ENCODE results near the gene CUX1.

CUX1 gene

DNA sequence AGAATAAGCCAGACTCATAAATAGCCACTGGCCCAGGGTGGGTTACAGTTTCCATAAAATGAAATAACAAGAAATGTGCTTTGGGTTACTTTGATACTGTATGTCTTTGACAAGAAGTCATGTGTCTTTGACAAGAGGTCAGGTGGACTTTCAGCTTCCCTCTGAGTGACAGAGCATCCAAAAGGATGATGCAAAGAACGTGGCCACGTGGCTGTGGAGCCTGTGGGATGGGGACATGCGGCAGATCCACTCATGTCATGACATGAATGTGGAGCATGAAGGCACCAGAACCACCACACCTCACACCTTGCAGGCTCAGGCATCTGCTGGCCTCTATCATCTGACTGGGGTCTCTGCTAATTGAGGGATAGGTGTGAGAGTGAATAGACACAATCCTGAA, 37.1 kb upstream of the CUX1 start:
- no peak for DNase-seq (ENCODE audit: insufficient read length, low spot score)
- no peak for FAIRE-seq
- TF ChIP-seq POU2F2 (IDR thresholded peaks at IDR 0.05; ENCODE audit: low read depth, low read length), result no peak
- no peak for TF ChIP-seq TAF1 (IDR thresholded peaks at IDR 0.05; ENCODE audit: low read depth, low read length)
- TF ChIP-seq POLR2A (IDR thresholded peaks at IDR 0.05; ENCODE audit: low read depth, low read length), result no peak
- TF ChIP-seq POLR2AphosphoS5 (IDR thresholded peaks at IDR 0.05; ENCODE audit: low read depth, low read length), result no peak
- TF ChIP-seq PAX5 (IDR thresholded peaks at IDR 0.05; ENCODE audit: insufficient read depth, low read length, severe bottlenecking), result no peak
- no peak for TF ChIP-seq SPI1 (IDR thresholded peaks at IDR 0.05; ENCODE audit: low read depth, low read length)

DNA sequence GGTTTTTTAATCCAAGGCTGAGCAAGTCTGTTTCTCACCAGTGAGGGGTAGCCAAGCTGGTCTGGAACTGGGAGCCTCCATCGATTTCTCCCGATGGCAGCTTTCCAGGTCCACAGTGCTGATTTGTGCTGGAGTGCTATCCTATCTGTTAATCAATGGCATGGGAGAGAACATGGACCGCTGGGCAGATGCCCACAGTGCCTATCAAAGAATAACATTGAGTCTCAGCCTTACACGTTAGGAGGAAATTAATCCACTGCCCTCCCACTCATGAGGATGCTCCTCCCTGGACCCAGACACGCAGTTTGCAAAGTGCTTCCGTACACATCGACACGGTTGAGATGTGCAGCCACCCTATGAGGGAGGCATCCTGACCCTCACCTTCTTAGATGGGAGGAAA, 36.0 kb upstream of the CUX1 start:
- TF ChIP-seq TAF1 (IDR thresholded peaks at IDR 0.05; ENCODE audit: low read depth, low read length), result no peak
- no peak for TF ChIP-seq SPI1 (IDR thresholded peaks at IDR 0.05; ENCODE audit: low read depth, low read length)
- no peak for TF ChIP-seq POU2F2 (IDR thresholded peaks at IDR 0.05; ENCODE audit: low read depth, low read length)
- no peak for TF ChIP-seq POLR2AphosphoS5 (IDR thresholded peaks at IDR 0.05; ENCODE audit: low read depth, low read length)
- FAIRE-seq, result no peak
- DNase-seq (ENCODE audit: insufficient read length, low spot score), result no peak

DNA sequence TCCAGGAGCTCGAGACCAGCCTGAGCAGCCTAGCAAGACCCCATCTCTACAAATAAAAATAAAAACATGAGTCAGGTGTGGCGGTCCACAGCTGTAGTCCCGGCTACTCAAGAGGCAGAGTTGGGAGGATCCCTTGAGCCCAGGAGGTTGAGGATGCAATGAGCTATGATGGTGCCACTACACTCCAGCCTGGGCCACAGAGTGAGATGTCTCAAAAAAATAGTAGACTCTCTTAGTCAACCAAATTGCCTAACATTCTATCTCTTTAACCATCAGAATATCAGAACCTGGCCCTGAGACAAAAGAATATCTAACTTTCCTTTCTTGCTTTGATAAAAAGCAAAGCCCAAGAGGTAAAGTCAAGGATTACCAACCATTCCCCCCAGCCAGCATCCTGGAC, 35.0 kb upstream of the CUX1 start:
- TF ChIP-seq SPI1 (IDR thresholded peaks at IDR 0.05; ENCODE audit: low read depth, low read length) (no peak), TAF1 (IDR thresholded peaks at IDR 0.05; ENCODE audit: low read depth, low read length) (no peak), POU2F2 (IDR thresholded peaks at IDR 0.05; ENCODE audit: low read depth, low read length) (no peak), PAX5 (IDR thresholded peaks at IDR 0.05; ENCODE audit: insufficient read depth, low read length, severe bottlenecking) (no peak), POLR2A (IDR thresholded peaks at IDR 0.05; ENCODE audit: low read depth, low read length) (no peak), POLR2AphosphoS5 (IDR thresholded peaks at IDR 0.05; ENCODE audit: low read depth, low read length) (no peak)
- DNase-seq (ENCODE audit: insufficient read length, low spot score) (no peak), FAIRE-seq (no peak)

DNA sequence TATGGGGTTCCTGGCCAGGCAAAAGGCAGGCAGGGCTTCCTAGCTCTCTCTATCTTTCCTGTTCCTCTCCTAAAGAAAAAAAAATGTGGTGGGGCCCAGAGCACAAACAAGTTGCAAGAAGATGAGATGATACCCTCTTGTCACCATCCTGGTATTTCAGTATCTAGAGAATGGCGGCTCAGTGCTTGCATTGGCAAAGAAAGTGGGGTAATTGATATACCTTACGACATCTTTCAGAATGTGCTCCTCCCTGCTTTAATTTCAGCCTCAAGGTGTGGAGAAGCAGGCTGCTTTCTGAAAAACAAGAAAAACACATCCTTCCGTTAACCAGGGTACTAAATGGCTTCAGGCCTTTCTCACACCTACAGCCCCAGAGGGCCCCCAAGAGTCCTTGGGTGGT, 34.5 kb upstream of the CUX1 start:
- TF ChIP-seq POLR2AphosphoS5 (IDR thresholded peaks at IDR 0.05; ENCODE audit: low read depth, low read length) (no peak), SPI1 (IDR thresholded peaks at IDR 0.05; ENCODE audit: low read depth, low read length) (no peak), PAX5 (IDR thresholded peaks at IDR 0.05; ENCODE audit: insufficient read depth, low read length, severe bottlenecking) (no peak), TAF1 (IDR thresholded peaks at IDR 0.05; ENCODE audit: low read depth, low read length) (no peak)
- DNase-seq (ENCODE audit: insufficient read length, low spot score) (no peak), FAIRE-seq (no peak)

DNA sequence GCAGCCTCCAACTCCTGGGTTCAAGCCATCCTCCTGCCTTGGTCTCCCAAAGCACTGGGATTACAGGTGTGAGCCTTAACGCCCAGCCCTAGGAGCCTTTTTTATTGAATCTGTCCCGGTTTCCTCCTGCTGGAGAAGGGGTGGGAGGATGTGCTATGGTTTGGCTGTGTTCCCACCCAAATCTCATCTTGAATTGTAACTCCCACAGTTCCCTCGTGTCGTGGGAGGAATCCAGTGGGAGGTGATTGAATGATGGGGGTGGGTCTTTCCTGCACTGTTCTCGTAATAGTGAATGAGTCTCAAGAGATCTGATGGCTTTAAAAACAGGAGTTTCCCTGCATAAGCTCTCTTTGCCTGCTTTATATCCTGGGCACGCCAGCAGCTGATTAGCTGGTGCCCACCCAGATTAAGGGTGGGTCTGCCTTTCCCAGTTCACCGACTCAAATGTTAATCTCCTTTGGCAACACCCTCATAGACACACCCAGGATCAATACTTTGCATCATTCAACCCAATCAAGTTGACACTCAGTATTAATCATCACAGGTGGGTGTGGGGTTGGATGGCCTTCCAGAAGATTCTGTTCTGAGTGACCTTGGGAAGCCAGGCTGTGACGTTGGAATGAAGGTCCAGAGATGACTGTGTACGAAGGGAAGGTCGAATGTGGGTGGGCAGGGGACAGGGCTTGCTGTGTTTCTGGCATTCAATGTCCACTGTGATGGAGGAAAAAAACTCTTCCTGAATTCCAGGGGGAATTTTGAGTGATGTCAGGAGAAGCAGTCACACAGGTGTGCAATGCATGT, 33.8 kb upstream of the CUX1 start:
- no peak for TF ChIP-seq SPI1 (IDR thresholded peaks at IDR 0.05; ENCODE audit: low read depth, low read length)
- TF ChIP-seq POLR2A (IDR thresholded peaks at IDR 0.05; ENCODE audit: low read depth, low read length), result no peak
- TF ChIP-seq PAX5 (IDR thresholded peaks at IDR 0.05; ENCODE audit: insufficient read depth, low read length, severe bottlenecking), result no peak
- TF ChIP-seq POLR2AphosphoS5 (IDR thresholded peaks at IDR 0.05; ENCODE audit: low read depth, low read length), result no peak
- TF ChIP-seq TAF1 (IDR thresholded peaks at IDR 0.05; ENCODE audit: low read depth, low read length), result no peak
- TF ChIP-seq POU2F2 (IDR thresholded peaks at IDR 0.05; ENCODE audit: low read depth, low read length), result no peak
- FAIRE-seq, result no peak
- DNase-seq (ENCODE audit: insufficient read length, low spot score), result no peak

DNA sequence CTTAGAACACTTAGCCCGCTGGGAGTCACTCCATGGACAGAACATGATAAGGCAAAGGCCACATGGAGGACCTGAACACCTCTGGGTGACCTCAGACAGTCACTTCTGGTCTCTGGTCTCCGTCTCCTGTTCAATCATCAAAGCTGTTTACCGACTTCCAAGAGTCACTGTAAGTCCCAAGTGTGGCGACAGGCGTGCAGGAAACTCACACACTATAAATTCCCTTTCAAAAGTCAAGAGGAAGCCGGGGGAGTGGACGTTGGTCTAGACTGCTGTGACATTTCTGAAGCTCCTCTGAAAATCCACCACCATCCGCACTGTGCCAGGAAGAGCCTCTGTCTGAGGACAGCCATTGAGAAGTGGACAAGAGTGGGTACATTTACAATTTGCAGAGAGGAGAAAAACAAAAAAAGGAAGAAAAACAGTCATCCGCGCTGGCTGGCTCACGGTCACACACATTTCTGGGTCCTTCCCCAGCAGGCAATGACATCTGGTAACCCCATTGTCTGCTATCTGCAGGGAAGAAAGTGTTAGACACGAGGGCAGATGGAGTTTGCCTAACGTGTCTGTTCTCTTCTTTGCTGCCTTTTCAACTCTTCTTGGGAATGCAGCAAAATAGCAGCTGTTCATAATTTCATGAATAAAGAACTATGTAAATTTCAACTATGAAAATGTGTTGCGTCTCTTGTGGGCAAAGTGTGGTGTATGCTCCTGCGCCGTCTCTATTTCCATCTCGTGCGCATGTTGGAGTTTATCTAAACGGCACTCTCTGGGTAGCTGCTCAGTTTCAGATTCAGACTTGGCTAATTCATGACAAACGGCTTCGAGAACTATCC, 32.9 kb upstream of the CUX1 start:
- TF ChIP-seq POLR2AphosphoS5 (IDR thresholded peaks at IDR 0.05; ENCODE audit: low read depth, low read length) (no peak), SPI1 (IDR thresholded peaks at IDR 0.05; ENCODE audit: low read depth, low read length) (no peak), PAX5 (IDR thresholded peaks at IDR 0.05; ENCODE audit: insufficient read depth, low read length, severe bottlenecking) (no peak), TAF1 (IDR thresholded peaks at IDR 0.05; ENCODE audit: low read depth, low read length) (no peak)
- FAIRE-seq, result no peak
- DNase-seq (ENCODE audit: insufficient read length, low spot score), result no peak

DNA sequence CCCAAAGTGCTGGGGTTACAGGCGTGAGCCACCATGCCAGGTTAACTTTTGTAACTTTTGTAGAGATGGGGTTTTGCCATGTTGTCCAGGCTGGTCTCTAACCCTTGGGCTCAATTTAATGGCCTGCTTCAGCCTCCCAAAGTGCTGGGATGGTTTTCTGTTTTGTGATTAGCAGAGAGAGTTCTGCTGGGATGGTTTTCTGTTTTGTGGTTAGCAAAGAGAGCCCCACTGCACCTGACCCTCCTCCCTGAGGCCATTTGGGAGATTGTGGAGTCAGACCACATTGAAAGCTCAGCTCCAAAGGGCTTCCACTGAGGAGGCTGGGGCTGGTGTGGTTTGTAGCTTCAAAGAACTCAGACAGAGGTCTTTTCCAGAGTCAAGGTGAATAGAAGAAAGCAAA, 29.6 kb upstream of the CUX1 start:
- FAIRE-seq (no peak), DNase-seq (ENCODE audit: insufficient read length, low spot score) (no peak)
- TF ChIP-seq POLR2AphosphoS5 (IDR thresholded peaks at IDR 0.05; ENCODE audit: low read depth, low read length) (no peak), SPI1 (IDR thresholded peaks at IDR 0.05; ENCODE audit: low read depth, low read length) (no peak), POU2F2 (IDR thresholded peaks at IDR 0.05; ENCODE audit: low read depth, low read length) (no peak), TAF1 (IDR thresholded peaks at IDR 0.05; ENCODE audit: low read depth, low read length) (no peak)

DNA sequence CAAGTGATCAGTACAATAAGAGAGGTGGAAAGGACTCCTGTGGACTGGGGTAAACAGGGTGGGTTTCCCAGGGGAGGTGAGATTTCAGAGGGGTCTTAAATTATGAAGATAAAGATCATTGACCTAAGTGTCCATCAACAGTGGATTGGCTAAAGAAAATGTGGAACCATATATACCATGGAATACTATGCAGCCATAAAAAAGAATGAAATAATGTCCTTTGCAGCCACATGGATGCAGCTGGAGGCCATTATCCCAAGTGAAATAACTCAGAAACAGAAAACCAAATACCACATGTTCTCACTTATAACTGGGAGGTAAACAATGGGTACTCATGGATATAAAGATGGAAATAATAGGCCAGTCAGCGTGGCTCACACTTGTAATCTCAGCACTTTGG, 28.9 kb upstream of the CUX1 start:
- TF ChIP-seq POU2F2 (IDR thresholded peaks at IDR 0.05; ENCODE audit: low read depth, low read length) (no peak), SPI1 (IDR thresholded peaks at IDR 0.05; ENCODE audit: low read depth, low read length) (no peak), PAX5 (IDR thresholded peaks at IDR 0.05; ENCODE audit: insufficient read depth, low read length, severe bottlenecking) (no peak), POLR2A (IDR thresholded peaks at IDR 0.05; ENCODE audit: low read depth, low read length) (no peak), TAF1 (IDR thresholded peaks at IDR 0.05; ENCODE audit: low read depth, low read length) (no peak), POLR2AphosphoS5 (IDR thresholded peaks at IDR 0.05; ENCODE audit: low read depth, low read length) (no peak)
- no peak for DNase-seq (ENCODE audit: insufficient read length, low spot score)
- no peak for FAIRE-seq

DNA sequence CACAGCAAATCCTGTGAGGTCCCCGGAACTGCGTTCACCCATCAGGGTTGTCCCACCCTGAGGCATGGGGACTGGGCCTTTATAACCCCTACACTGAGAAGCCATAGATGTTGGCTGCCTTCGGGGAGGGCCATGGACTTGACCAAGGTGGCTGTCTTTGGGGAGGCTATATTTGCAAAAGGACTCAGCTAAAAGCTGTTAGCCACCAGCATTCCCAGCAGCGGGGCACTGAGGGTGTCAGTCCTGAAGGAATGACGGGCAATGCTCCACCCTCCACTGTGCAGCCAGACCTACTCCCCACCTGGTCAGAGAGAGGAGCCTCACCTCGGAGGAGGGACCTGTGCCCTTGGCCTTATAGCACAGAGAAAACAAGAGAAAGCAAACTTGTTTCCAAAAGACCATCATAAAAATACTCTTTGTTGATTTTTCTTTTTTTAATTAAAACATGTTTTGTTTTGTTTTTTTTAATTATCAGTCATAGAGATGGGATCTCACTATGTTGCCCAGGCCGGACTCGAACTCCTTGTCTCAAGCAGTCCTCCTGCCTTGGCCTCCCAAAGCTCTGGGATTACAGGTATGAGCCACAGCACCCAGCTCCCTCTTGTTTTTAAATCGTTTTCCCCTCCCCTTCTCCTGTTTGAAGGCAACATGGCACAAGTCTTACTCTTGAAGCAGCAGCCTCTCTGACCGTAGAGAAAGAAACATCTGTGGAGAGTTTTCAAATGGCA, 26.7 kb upstream of the CUX1 start:
- no peak for TF ChIP-seq POU2F2 (IDR thresholded peaks at IDR 0.05; ENCODE audit: low read depth, low read length)
- TF ChIP-seq PAX5 (IDR thresholded peaks at IDR 0.05; ENCODE audit: insufficient read depth, low read length, severe bottlenecking), result no peak
- no peak for FAIRE-seq
- DNase-seq (ENCODE audit: insufficient read length, low spot score), result no peak

Measured in GM12891 (cell line).